KBM-7 (cell line): ENCODE data around the gene HSD17B14.

Experiments used
- DNase-seq: peaks from one replicate; pipeline ENCODE4 v3.0.0-alpha.2; 2015
- in situ Hi-C: fragments of 300-500 bp; cut with MboI; formaldehyde crosslinking; loops from 2 replicates; pipeline ENCODE4 v1.14.3; 2020; ENCODE audit warnings: low sequenced_read_pairs, low pct_unique_long_range_greater_than_20kb, mixed read lengths

Gene HSD17B14

DNA sequence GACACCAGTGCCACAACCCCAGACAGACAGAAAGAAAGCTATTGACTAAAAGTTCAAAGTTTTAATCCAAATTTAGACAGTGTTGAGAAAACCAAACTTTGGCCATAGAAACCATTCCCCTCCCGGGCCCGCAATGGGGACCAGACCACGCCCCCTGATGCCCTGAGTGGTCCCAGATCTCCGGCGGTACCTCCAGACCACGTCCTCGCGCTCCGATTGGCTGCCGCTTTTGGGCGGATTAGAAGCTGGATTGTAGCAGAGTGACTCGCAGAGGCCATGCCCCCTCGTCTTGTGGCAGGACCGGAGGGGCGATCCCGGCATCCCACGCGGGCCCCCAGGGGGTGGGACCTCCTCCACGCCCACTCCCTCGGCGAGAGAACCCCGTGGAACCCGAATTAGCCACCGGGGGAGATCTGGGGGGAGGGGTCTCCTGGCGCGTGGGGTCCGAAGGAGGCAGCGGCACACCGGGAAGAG, 797 bp upstream of the HSD17B14 start:
- no peak for DNase-seq
- in situ Hi-C loops = no loop called here

GRCh38 chr19:48835734-48836088, 580 bp downstream of the HSD17B14 start:
- DNase-seq = peak; percentile 95
- in situ Hi-C loops = no loop called here

DNA sequence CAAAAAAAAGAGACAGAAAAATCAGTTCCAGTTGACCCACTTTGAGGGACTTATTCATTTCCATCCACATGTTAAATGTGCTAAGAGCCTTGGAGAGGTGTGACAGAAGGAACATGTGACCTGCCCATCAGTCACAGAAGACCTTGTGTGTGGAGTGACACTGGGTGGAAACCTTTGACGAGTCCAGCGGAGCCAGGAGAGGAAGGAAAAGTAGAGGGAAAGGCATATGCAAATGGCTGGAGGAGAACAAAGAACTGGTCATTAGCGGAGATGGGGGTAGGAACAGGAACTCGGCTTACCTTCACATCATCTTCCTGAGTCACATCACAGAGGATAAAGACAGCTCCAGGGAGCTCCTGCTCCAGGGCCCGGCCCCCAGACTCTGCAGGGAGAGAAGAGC, 2.3 kb downstream of the HSD17B14 start:
- in situ Hi-C loops = no loop called here

GRCh38 chr19:48833049-48833448, 3.2 kb downstream of the HSD17B14 start:
- in situ Hi-C loops = no loop called here
- no peak for DNase-seq

More for the DNA sequence above, 2.3 kb downstream of the HSD17B14 start:
- no peak for DNase-seq

GRCh38 chr19:48830965-48831364, 5.3 kb downstream of the HSD17B14 start:
- no peak for DNase-seq
- in situ Hi-C loops = no loop called here

DNA sequence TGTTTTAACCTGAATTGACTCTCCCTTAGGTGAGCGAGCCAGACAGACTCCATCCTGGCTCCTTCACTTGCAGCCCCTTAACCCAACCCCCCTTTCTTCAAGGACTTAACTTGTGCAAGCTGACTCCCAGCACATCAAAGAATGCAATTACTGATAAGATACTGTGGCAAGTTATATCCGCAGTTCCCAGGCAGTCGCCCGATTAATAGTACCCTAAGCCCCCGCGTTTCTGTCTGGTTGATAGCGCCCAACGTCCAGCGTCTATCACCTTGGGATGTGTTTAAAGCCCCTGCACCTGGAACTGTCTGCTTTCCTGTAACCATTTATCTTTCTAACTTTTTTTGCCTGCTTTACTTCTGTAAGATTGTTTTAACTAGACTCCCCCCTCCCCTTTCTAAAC, 6.2 kb downstream of the HSD17B14 start:
- in situ Hi-C loops = no loop called here
- no peak for DNase-seq

GRCh38 chr19:48826606-48827020, 9.7 kb downstream of the HSD17B14 start:
- in situ Hi-C loops = no loop called here
- no peak for DNase-seq

DNA sequence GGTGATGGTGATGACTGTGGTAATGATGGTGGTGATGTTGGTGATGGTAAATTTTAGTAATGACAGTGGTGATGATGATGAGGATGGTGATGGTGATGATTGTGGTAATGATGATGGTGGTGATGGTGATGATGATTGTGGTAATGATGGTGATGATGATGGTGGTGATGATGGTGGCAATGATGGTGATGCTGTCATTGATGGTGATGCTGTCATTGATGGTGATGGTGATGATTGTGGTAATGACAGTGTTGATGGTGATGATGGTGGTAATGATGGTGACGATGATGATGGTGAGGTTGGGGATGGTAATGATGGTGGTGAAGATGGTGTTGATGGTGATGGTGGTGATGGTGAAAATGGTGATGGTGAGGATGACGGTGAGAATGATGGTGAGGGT, 13.8 kb downstream of the HSD17B14 start:
- no peak for DNase-seq
- in situ Hi-C loops = no loop called here

- DNase-seq = no peak
- in situ Hi-C loops = no loop called here
Measured at GRCh38 chr19:48821633-48822032, 14.7 kb downstream of the HSD17B14 start.

DNA sequence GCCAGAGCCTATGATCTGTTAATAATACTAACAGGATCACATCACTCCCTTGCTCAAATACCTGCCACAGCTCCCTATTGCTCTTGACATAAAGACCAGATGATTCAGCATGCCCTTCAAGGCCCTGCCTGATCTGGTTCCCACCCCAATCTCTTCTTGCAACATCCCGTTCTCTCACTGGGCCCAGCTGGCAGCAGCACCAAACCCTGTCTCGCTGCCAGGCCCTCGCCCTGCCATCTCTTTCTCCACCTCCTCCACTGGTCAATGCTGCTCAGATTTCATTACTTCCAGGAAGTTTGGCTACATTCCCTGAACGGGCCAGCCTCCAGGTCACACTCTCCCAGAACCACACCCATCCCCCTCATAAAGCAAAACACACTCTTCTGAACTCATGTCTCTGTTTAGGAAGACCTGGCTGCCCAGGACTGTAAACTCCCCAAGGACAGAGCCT, 16.9 kb downstream of the HSD17B14 start:
- in situ Hi-C loops = no loop called here
- DNase-seq = no peak

GRCh38 chr19:48818234-48818820, 18.0 kb downstream of the HSD17B14 start:
- DNase-seq = no peak
- in situ Hi-C loops = no loop called here

- DNase-seq = no peak
- in situ Hi-C loops = no loop called here
Measured at GRCh38 chr19:48817585-48818124, 18.6 kb downstream of the HSD17B14 start.

GRCh38 chr19:48815870-48816501, 20.3 kb downstream of the HSD17B14 start:
- DNase-seq = no peak
- in situ Hi-C loops = no loop called here

GRCh38 chr19:48814895-48815294, 21.4 kb downstream of the HSD17B14 start:
- in situ Hi-C loops = no loop called here
- no peak for DNase-seq

- in situ Hi-C loops = no loop called here
Measured at GRCh38 chr19:48813123-48813913, 23.0 kb downstream of the HSD17B14 start.

DNA sequence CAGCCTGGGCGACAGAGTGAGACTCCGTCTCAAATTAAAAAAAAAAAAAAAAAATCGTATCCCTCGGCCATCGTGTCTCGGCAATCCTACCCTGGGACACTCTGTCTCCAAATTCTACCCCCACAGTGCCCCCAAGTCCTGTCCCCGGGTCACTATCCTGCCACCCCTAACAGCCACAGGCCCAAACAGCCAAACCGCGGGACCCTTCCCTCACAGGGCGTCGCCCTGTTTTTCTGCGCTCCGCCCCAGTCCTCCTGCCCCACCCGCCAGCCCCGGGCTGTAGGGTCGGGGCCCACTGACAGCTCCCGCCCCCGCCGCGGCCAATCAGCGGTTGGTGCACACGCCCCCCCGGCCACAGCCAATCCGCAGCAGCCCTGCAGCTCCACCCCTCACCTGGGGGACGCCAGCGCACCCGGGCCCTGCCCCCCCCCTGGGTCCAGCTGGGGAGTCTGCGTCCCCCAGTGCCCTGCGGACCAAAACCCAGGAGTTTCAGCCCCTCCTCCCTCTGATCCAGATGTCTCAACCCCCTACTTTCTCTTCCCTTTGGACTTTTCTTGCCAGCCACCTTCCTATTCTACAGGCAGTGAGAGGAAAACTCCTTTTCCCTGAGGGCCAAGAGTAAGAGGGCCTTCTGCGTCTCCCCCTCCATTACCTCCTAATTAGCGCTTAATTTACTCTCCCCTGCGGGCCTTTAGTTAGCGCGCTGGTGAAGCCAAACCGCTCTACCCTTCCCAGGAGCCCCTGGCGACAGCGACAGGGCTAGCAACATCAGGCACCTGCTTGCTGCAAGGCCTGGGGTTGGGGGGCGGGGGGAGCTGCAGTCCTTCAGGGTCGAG, 24.0 kb downstream of the HSD17B14 start:
- DNase-seq = peak; percentile 79

More at GRCh38 chr19:48813123-48813913, 23.0 kb downstream of the HSD17B14 start:
- DNase-seq = peak; percentile 12

GRCh38 chr19:48810151-48810550, 26.1 kb downstream of the HSD17B14 start:
- in situ Hi-C loops = no loop called here
- no peak for DNase-seq

More for the DNA sequence above, 24.0 kb downstream of the HSD17B14 start:
- in situ Hi-C loops = no loop called here

DNA sequence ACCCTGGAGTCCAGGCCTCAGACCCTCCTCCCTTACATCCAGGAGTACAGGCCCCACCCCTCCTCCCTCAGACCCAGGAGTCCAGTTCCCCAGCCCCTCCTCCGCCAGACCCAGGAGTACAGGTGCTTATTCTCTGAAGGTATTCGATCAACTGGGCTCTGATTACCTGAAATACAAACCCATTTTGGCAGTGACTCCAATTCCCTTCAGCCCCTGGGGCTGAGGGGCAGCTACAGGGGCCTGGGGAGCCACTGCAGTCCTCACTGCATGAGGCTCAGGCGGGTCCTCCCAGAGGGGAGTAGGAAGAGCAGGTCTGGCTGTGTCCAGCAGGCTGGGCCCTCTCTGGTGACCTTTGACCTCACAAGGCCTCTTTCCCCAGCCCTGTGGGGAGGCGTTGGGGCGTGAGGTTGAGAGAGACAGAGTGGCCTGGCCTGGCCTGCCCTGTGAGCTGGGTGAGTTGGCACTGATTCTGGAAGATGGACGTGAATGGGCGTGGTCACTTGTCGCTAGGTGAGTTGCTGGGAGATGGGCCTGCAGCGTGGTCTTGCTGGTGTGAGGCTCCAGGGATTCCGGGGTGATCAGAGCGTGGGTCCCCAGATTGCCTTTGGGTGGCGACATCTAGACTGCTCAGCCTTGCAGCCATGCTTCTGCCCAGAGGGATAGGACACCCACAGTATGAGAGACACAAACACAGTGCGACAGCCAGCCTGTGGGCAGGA, 28.5 kb downstream of the HSD17B14 start:
- DNase-seq = no peak
- in situ Hi-C loops = no loop called here
